ENCODE results near the gene MYRF. TPM values are rescaled to one million over a fixed set of nuclear protein-coding genes. Genes with fewer than 3 reads are reported as not detected.

The MYRF gene
- total RNA-seq, 2 experiments from 2014 or later, result 0.91 to 1.0 TPM

DNA sequence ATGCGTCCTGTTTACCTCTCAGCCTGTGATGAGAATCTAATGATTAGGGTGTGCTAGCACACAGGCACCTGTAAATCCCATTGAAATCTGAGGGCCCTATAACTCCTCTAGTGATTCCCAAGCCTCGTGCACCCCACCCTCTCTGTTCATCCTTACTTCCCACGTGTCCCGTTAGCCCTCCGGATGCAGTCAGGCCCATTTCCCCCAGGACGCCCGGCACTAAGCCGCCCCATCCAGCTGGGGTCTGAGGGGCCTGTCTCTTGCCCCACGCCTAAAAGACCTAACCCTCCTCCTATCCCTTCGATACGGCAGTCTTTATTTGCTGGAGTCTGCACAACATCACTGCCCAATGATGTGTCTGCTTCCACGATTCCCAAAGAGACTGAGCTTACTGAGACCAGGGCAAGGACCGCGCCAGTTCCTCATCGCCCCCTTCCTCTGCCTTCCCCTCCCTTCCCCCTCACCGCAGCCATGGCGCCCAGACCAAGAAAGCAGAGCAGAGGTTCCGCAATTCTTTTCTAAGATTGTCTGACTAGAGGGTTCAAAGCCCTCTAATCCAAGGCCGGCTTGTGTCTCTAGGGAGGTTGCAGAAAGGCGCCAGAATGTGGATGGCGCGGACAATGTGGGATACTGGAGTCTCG is 74.6 kb downstream of the MYRF start:
- ChIA-PET POLR2A (no interaction called here), CTCF (no interaction called here)

- POLR2A ChIA-PET, result interaction anchor here (1.5 to 1.6 kb wide), 2 partner anchors 13 to 63 kb away, joined by 3 to 5 read pairs; partner anchors contain the start of gene FADS3
- CTCF ChIA-PET, result interaction anchor here (1.5 to 2.1 kb wide), 2 partner anchors 30 to 285 kb away, joined by 4 to 9 read pairs; no protein-coding TSS in a partner anchor
These were observed 75.3 kb downstream of the MYRF start, which contains the start of gene FADS2 for GRCh38 chr11:61827571-61828378. Gene FADS2, plus strand, starts transcription at chr11:61828300. Its CDS starts 91 bp downstream, at chr11:61828391.

DNA sequence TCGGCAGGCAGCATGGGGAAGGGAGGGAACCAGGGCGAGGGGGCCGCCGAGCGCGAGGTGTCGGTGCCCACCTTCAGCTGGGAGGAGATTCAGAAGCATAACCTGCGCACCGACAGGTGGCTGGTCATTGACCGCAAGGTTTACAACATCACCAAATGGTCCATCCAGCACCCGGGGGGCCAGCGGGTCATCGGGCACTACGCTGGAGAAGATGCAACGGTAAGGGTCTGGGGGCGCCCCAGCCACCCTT is 75.9 kb downstream of the MYRF start:
- ChIA-PET CTCF (interaction anchor here (1.5 to 2.1 kb wide), 2 partner anchors 31 to 284 kb away, joined by 4 to 9 read pairs; no protein-coding TSS in a partner anchor), POLR2A (interaction anchor here (0.6 to 1.6 kb wide), 4 partner anchors 8 to 63 kb away, joined by 3 to 5 read pairs (median 4); partner anchors contain the start of gene FADS3)

GRCh38 chr11:61828629-61829407 is 76.4 kb downstream of the MYRF start:
- ChIA-PET CTCF (interaction anchor here (1.1 to 2.1 kb wide), 3 partner anchors 14 to 284 kb away, joined by 3 to 9 read pairs (median 4); no protein-coding TSS in a partner anchor), POLR2A (interaction anchor here (0.5 to 1.6 kb wide), 5 partner anchors 9 to 274 kb away, joined by 3 to 5 read pairs (median 4); partner anchors contain the start of gene FADS3)

DNA sequence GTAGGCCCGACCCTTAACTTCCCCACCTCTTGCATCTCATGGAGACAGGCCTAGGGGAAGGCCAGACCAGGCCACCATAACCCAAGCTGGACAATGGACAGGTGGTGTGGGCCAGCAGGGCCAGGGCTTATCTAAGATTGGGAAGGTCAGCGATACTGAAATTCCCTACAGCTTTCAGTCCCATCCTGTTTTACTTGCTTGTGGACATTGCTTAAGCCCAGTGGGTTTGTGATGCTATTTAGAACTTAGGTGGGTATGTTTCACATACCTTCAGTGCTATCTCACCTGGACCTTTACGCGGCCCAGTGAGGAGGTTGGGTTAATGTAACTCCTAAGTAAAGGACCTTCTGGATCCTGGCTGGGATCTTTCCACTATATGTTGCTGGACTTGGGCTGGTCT is 77.4 kb downstream of the MYRF start:
- ChIA-PET CTCF (interaction anchor here (1.1 kb wide), 1 partner anchor 15 kb away, joined by 3 read pairs; no protein-coding TSS in a partner anchor), POLR2A (no interaction called here)

- ChIA-PET CTCF (no interaction called here), POLR2A (no interaction called here)
These were observed 78.0 kb downstream of the MYRF start for GRCh38 chr11:61830237-61831105.

DNA sequence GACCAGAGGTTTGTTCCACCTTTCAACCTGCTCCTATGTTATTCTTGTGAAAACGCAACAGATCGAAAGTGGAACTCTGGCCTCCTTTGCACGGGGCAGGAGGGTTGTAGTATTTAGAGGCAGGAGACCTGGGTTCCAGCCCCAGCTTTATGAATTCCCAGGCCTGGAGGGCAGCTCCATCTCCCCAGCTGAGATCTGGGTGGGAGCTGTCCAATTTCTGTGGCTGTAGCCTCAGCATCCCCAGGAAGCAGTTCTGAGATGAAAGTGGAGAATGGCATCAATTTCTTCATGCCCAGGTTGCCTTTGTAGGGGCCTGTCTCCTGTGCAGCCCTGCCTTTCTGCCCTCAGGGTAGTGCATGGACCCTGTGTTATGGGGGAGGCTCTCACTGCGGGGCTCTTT is 79.8 kb downstream of the MYRF start:
- ChIA-PET POLR2A (no interaction called here), CTCF (no interaction called here)

- POLR2A ChIA-PET, result no interaction called here
- CTCF ChIA-PET, result no interaction called here
These were observed 80.3 kb downstream of the MYRF start for GRCh38 chr11:61832754-61833153.

DNA sequence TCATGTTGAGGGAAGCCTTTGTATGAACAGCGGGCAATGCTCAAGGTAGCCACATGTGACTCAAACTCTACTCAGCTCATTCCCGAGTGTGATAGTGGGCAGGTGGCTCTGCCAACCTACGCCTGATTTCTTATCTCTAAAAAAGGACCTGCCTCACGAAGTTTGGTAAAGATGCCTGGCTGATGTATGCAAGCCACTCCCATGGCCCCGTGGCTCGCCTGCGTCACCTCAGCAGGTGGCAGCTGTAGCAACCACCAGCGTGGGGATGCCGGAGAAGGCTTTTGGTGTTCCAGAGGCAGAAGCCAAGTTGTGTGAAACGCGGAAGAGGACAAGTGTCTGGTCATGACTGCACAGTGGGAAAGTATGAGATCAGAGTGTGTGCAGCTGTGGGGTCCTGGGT is 81.0 kb downstream of the MYRF start:
- POLR2A ChIA-PET, result no interaction called here
- CTCF ChIA-PET, result interaction anchor here (1.1 kb wide), 1 partner anchor 36 kb away, joined by 4 read pairs; no protein-coding TSS in a partner anchor

GRCh38 chr11:61833926-61834277 is 81.5 kb downstream of the MYRF start:
- POLR2A ChIA-PET, result no interaction called here
- CTCF ChIA-PET, result interaction anchor here (1.1 to 1.4 kb wide), 2 partner anchors 36 to 248 kb away, joined by 4 read pairs; no protein-coding TSS in a partner anchor

GRCh38 chr11:61834278-61835048 is 82.0 kb downstream of the MYRF start:
- ChIA-PET CTCF (interaction anchor here (1.1 to 1.4 kb wide), 3 partner anchors 37 to 248 kb away, joined by 4 to 5 read pairs (median 4); no protein-coding TSS in a partner anchor), POLR2A (no interaction called here)

DNA sequence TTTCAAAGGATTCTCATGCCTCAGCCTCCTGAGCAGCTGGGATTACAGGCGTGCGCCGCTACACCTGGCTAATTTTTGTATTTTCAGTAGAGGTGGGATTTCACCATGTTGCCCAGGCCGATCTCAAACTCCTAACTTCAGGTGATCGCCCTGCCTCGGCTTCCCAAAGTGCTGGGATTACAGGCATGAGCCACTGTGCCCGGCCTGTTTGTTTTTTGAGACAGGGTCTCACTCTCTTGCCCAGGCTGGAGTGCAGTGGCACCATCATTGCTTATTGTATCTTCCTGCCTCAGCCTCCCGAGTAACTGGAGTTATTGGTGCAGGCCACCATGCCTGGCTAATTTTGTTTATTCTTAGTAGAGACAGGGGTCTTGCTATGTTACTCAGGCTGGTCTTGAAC is 83.8 kb downstream of the MYRF start:
- ChIA-PET POLR2A (no interaction called here), CTCF (no interaction called here)

DNA sequence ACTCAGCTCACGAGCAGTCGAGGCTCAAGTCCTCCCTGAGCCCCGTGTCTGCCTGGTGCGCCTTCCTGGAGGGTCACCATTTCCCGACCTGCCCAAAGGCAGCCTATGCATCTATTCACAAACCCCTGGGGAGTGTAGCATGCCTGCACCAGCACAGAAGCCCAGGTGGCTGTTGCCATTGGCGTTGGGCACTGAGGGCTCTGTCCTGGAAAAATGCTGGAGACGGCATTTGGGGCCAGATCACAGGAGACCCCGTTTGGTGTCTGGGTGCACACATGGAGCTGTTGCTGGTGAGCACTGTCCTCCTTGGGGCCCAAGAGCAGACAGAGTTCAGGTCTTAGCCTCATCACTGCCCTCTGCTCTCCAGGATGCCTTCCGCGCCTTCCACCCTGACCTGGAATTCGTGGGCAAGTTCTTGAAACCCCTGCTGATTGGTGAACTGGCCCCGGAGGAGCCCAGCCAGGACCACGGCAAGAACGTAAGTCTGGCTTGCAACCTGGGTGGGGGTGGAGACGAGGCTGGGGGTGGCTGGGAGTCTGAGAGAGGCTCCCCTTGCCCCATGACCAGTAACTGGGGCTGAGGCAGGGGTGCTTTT is 85.1 kb downstream of the MYRF start:
- CTCF ChIA-PET, result no interaction called here
- POLR2A ChIA-PET, result no interaction called here

Other genes starting within 250 kb of the MYRF start
- gene LRRC10B, start 243.9 kb upstream of the MYRF start, total RNA-seq, result not detected
- under 1 TPM in 1 of 2 experiments, not detected in 1; 0.15 TPM for gene SYT7, start 171.6 kb upstream of the MYRF start, total RNA-seq
- gene DAGLA, start 72.2 kb upstream of the MYRF start, total RNA-seq, result under 1 TPM; 0.06 to 0.13 TPM
- 100 to 1,000 TPM; 152 to 160 TPM for gene TMEM258, start 40.0 kb downstream of the MYRF start, total RNA-seq
- 100 to 1,000 TPM; 132 to 137 TPM for gene FEN1, start 40.3 kb downstream of the MYRF start, total RNA-seq
- 10 to 100 TPM; 18.3 to 19.1 TPM for gene FADS1, start 64.4 kb downstream of the MYRF start, total RNA-seq
- gene FADS2, start 75.7 kb downstream of the MYRF start, total RNA-seq, result 10 to 100 TPM; 45.6 to 46.1 TPM
- gene FADS3, start 138.9 kb downstream of the MYRF start, total RNA-seq, result 1 to 10 TPM; 8.2 to 9.7 TPM
- gene RAB3IL1, start 164.9 kb downstream of the MYRF start, total RNA-seq, result not detected
- gene BEST1, start 197.7 kb downstream of the MYRF start, total RNA-seq, result not detected
- 100 to 1,000 TPM; 543 to 554 TPM for gene FTH1, start 215.0 kb downstream of the MYRF start, total RNA-seq